Endothelial cell of umbilical vein (primary cell): Measurements from ENCODE around the gene RANBP3L. TPM values are rescaled to one million over a fixed set of nuclear protein-coding genes. Genes with fewer than 3 reads are reported as not detected.

ENCODE experiments used
- BruUV-seq: library from RNA; stranded (reverse); fragments of 400-500 nt; replicated peaks from 2 replicates; lab custom pipeline; 2021; lab: Mats Ljungman, UMichigan
- CTCF ChIA-PET: fragments of 300-600, 350-600 bp; sonication (Branson Sonifier 250); formaldehyde crosslinking; loops from one replicate; lab custom pipeline; 2021; ENCODE audit warnings: antibody characterized with exemption, inconsistent platforms; lab: Charles Lee
- POLR2A ChIA-PET: fragments of 300-600, 350-600 bp; sonication (Branson Sonifier 250); formaldehyde crosslinking; loops from one replicate; lab custom pipeline; 2021; ENCODE audit warnings: antibody characterized with exemption, inconsistent platforms; lab: Charles Lee
- DNase-seq: peaks from one replicate; pipeline ENCODE4 v3.0.0-alpha.2; 2011; ENCODE audit warnings: low read depth, low spot score
- FAIRE-seq: peaks from 2 replicates; lab custom pipeline; 2011; peaks lifted over from hg19 to GRCh38; lab: Jason Lieb, UNC
- H2AFZ ChIP-seq: 2 replicates; pipeline ENCODE4 v1.6.0; 2012; ENCODE audit warnings: low read depth, low read length, control low read depth, inconsistent platforms
- H3K27ac ChIP-seq: 2 replicates; pipeline ENCODE4 v1.5.1; 2011; ENCODE audit warnings: low read depth, mild to moderate bottlenecking, control low read depth, low read length, moderate library complexity; ENCODE audit not compliant: insufficient read depth
- H3K27me3 ChIP-seq, 2 experiments: 2 replicates each; pipeline versions ENCODE4 v1.6.0 to v1.6.1; 2011; ENCODE audit warnings: low read length in 2 of 2, mixed read lengths in 1 of 2; ENCODE audit not compliant: control insufficient read depth in 2 of 2, insufficient read depth in 2 of 2
- H3K36me3 ChIP-seq, 2 experiments: 2 replicates in 1 of 2; 3 replicates in 1 of 2; pipeline ENCODE4 v1.5.1; 2011; ENCODE audit warnings: low read length in 2 of 2, mild to moderate bottlenecking in 1 of 2, moderate library complexity in 1 of 2; ENCODE audit not compliant: control insufficient read depth in 2 of 2, insufficient read depth in 2 of 2; ENCODE audit errors: extremely low read depth in 1 of 2
- H3K4me1 ChIP-seq: 3 replicates; pipeline ENCODE4 v1.5.1; 2011; ENCODE audit warnings: mild to moderate bottlenecking, low read length; ENCODE audit not compliant: control insufficient read depth, insufficient read depth; ENCODE audit errors: extremely low read depth
- H3K4me2 ChIP-seq: 2 replicates; pipeline ENCODE4 v1.6.1; 2011; ENCODE audit warnings: low read length, control low read depth, mixed read lengths; ENCODE audit not compliant: insufficient read depth
- H3K4me3 ChIP-seq, 3 experiments: fragments of 200-600 bp in 1 of 3; sonication (generic), shearing (Covaris generic) in 1 of 3; replicated peaks in 1 of 3; 2 replicates each; pipeline ENCODE4 v1.5.1; 2011 to 2016; ENCODE audit warnings: control low read depth in 3 of 3, low read length in 3 of 3, mild to moderate bottlenecking in 2 of 3, inconsistent platforms in 1 of 3, low read depth in 1 of 3, moderate library complexity in 1 of 3; ENCODE audit not compliant: insufficient read depth in 1 of 3
- H3K79me2 ChIP-seq: 2 replicates; pipeline ENCODE4 v1.6.0; 2012; ENCODE audit warnings: low read length, inconsistent platforms; ENCODE audit not compliant: control insufficient read depth, insufficient read depth
- H3K9ac ChIP-seq: replicated peaks from 2 replicates; pipeline ENCODE3; 2011; ENCODE audit warnings: low read length, control low read depth; ENCODE audit not compliant: insufficient read depth; ENCODE audit errors: extremely low read depth
- H3K9me1 ChIP-seq: replicated peaks from 3 replicates; pipeline ENCODE4 v1.6.0; 2011; ENCODE audit warnings: mild to moderate bottlenecking, low read length; ENCODE audit not compliant: control insufficient read depth, insufficient read depth; ENCODE audit errors: extremely low read depth
- H3K9me3 ChIP-seq: replicated peaks from 2 replicates; pipeline ENCODE4 v1.5.1; 2012; ENCODE audit warnings: low read length, inconsistent platforms; ENCODE audit not compliant: control insufficient read depth, insufficient read depth
- H4K20me1 ChIP-seq: replicated peaks from 2 replicates; pipeline ENCODE3; 2011; ENCODE audit warnings: mild to moderate bottlenecking, low read length; ENCODE audit not compliant: control insufficient read depth, insufficient read depth; ENCODE audit errors: extremely low read depth
- CTCF ChIP-seq, 2 donors: IDR thresholded peaks; 1 replicate in 1 of 2; 2 replicates in 1 of 2; pipeline ENCODE4 v1.5.1; 2011; ENCODE audit warnings: low read length in 2 of 2, mild to moderate bottlenecking in 2 of 2, moderate library complexity in 2 of 2, control low read depth in 1 of 2, inconsistent platforms in 1 of 2, low read depth in 1 of 2; ENCODE audit not compliant: insufficient read depth in 1 of 2; ENCODE audit errors: extremely low read depth in 1 of 2
- EZH2 ChIP-seq: IDR thresholded peaks from 2 replicates; pipeline ENCODE4 v1.6.1; 2012; ENCODE audit warnings: borderline replicate concordance, low read depth, mild to moderate bottlenecking, moderate library complexity, low read length, inconsistent platforms; ENCODE audit not compliant: severe bottlenecking
- FOS ChIP-seq: IDR thresholded peaks from 2 replicates; pipeline ENCODE4 v1.6.1; 2011; ENCODE audit warnings: mild to moderate bottlenecking, low read length, moderate library complexity, borderline replicate concordance; ENCODE audit not compliant: insufficient read depth
- GATA2 ChIP-seq: IDR thresholded peaks from 2 replicates; pipeline ENCODE4 v1.7.0; 2011; ENCODE audit warnings: low read depth, mild to moderate bottlenecking, moderate library complexity, mixed read lengths, low read length; ENCODE audit not compliant: insufficient read length, insufficient read depth
- JUN ChIP-seq: IDR thresholded peaks from 2 replicates; pipeline ENCODE4 v1.6.1; 2011; ENCODE audit warnings: borderline replicate concordance, low read depth; ENCODE audit not compliant: insufficient read length, insufficient read depth
- MAX ChIP-seq: IDR thresholded peaks from 2 replicates; pipeline ENCODE4 v1.6.1; 2011; ENCODE audit not compliant: insufficient read depth, insufficient read length
- MYC ChIP-seq: IDR thresholded peaks from one replicate; pipeline ENCODE4 v1.6.1; 2011; ENCODE audit warnings: mild to moderate bottlenecking, low read depth, low read length
- POLR2A ChIP-seq: IDR thresholded peaks from 2 replicates; pipeline ENCODE4 v1.6.1; 2012; ENCODE audit warnings: low read depth, mild to moderate bottlenecking, control low read depth, low read length
- POLR2AphosphoS5 ChIP-seq: IDR thresholded peaks from 2 replicates; pipeline ENCODE4 v1.6.1; 2012; ENCODE audit warnings: low read depth, mild to moderate bottlenecking, control low read depth, low read length, moderate library complexity; ENCODE audit not compliant: insufficient read depth
- dilution Hi-C: fragments of 300-500 bp; cut with MboI; formaldehyde crosslinking; loops from one replicate; pipeline ENCODE4 v1.15.0; 2019; ENCODE audit warnings: low sequenced_read_pairs; ENCODE audit not compliant: extremely low pct_ligation_motif_present
- intact Hi-C: fragments of 100-400 bp; cut with micrococcal nuclease; formaldehyde crosslinking; loops from one replicate; pipeline ENCODE4 v1.10.0; 2022
- polyA plus RNA-seq, 4 experiments: library from polyadenylated mRNA; depleted of rRNA in 3 of 4; stranded (reverse) in 3 of 4; unstranded in 1 of 4; fragments of >200 nt; gene quantifications; 2 replicates each; pipeline versions ENCODE4 v1.2.1 to v1.2.3, GENCODE V29; 2011 to 2012; ENCODE audit warnings: missing spikeins in 1 of 4
- total RNA-seq: library from RNA; stranded (reverse); gene quantifications from 2 replicates; pipeline ENCODE4 v1.2.3, GENCODE V29; 2021

The RANBP3L gene
- total and polyA plus RNA-seq, 2 donors (not counting 3 experiments of a cell fraction or from before 2014, with no cell fraction given), result not detected

GRCh38 chr5:36206913-36207312 lies 94.8 kb downstream of the RANBP3L start:
- no TSS peak for BruUV-seq
- Histone ChIP-seq H3K27me3 (no peaks in the 10 kb centered on the region), H3K9me1 (no peaks in the 10 kb centered on the region), H4K20me1 (no peaks in the 10 kb centered on the region), H3K27ac (no peak overlapping the region), H3K4me1 (peaks cover 23% of the 10 kb centered on the region), H3K9ac (no peak overlapping the region), H3K36me3 (no peaks in the 10 kb centered on the region), H2AFZ (no peak overlapping the region), H3K4me3 (no peak overlapping the region), H3K4me2 (no peak overlapping the region), H3K79me2 (no peaks in the 10 kb centered on the region), H3K9me3 (no peaks in the 10 kb centered on the region)
- FAIRE-seq, result no peak
- dilution Hi-C loops, result no loop called here
- TF ChIP-seq CTCF (IDR thresholded peaks at IDR 0.05; ENCODE audit: extremely low read depth in 1 of 2, insufficient read depth in 1 of 2, low read depth in 1 of 2, low read length in 2 of 2) (no peak), MAX (no peak), POLR2AphosphoS5 (no peak), EZH2 (no peak), FOS (no peak), POLR2A (no peak), GATA2 (no peak), JUN (no peak), MYC (no peak)
- ChIA-PET CTCF (interaction anchor here (1.1 to 1.6 kb wide), 4 partner anchors 11 to 128 kb away, joined by 3 to 8 read pairs (median 6); no protein-coding TSS in a partner anchor), POLR2A (no interaction called here)
- no peak for DNase-seq
- intact Hi-C loops, result no loop called here
